HepG2 (cell line): ENCODE measurements around the gene TUBGCP6. TPM values are rescaled to one million over a fixed set of nuclear protein-coding genes. Genes with fewer than 3 reads are reported as not detected.

ENCODE experiments used
- ATAC-seq: fragments of 200-7000 bp; cut with Tn5 transposase; 3 replicates; pipeline ENCODE4 v1.9.1; 2020; ENCODE audit warnings: mild to moderate bottlenecking, moderate library complexity
- BruUV-seq: library from RNA; stranded (reverse); fragments of 400-500 nt; replicated peaks from 2 replicates; lab custom pipeline; 2021; lab: Mats Ljungman, UMichigan
- CTCF ChIA-PET: fragments of 300-600 bp; formaldehyde crosslinking; extraction: SDS; loops from one replicate; lab custom pipeline; 2021; ENCODE audit warnings: low total read pairs, inconsistent platforms, low intra/inter-chr PET ratio; lab: Yijun Ruan, JAX
- POLR2A ChIA-PET: fragments of 350-600 bp; sonication (Branson Sonifier 250); formaldehyde crosslinking; loops from one replicate; lab custom pipeline; 2020; ENCODE audit warnings: antibody characterized with exemption, inconsistent platforms; lab: Yijun Ruan, JAX
- DNase-seq: peaks from one replicate; pipeline ENCODE4 v3.0.0-alpha.2; 2015; ENCODE audit warnings: low spot score
- FAIRE-seq: peaks from 3 replicates; lab custom pipeline; 2011; peaks lifted over from hg19 to GRCh38; lab: Jason Lieb, UNC
- H2AFZ ChIP-seq: one replicate; pipeline ENCODE4 v1.6.1; 2011; ENCODE audit warnings: low read length, inconsistent platforms
- H3K27ac ChIP-seq: fragments of 300-600 bp; 3 replicates; pipeline ENCODE4 v1.8.0; 2011; ENCODE audit warnings: mixed run types, mild to moderate bottlenecking, mixed read lengths, low read length, inconsistent platforms; ENCODE audit not compliant: insufficient read depth; ENCODE audit errors: extremely low read length
- H3K27me3 ChIP-seq, 2 experiments: fragments of 200-600 bp in 1 of 2; 2 replicates in 1 of 2; 3 replicates in 1 of 2; pipeline versions ENCODE4 v1.6.0 to v1.8.0; 2011; ENCODE audit warnings: low read length in 2 of 2, mild to moderate bottlenecking in 2 of 2, moderate library complexity in 2 of 2, inconsistent platforms in 1 of 2; ENCODE audit not compliant: insufficient read depth in 2 of 2, control insufficient read depth in 1 of 2
- H3K36me3 ChIP-seq, 2 experiments: fragments of 200-600 bp in 1 of 2; replicated peaks in 1 of 2; 2 replicates in 1 of 2; 3 replicates in 1 of 2; pipeline versions ENCODE4 v1.5.1 to v1.8.0; 2011; ENCODE audit warnings: low read length in 2 of 2, inconsistent platforms in 1 of 2; ENCODE audit not compliant: insufficient read depth in 2 of 2, control insufficient read depth in 1 of 2
- H3K4me1 ChIP-seq: 2 replicates; pipeline ENCODE4 v1.5.1; 2012; ENCODE audit warnings: low read length, inconsistent platforms; ENCODE audit not compliant: insufficient read depth
- H3K4me2 ChIP-seq: 2 replicates; pipeline ENCODE4 v1.6.0; 2011; ENCODE audit warnings: low read depth, low read length, inconsistent platforms
- H3K4me3 ChIP-seq, 3 experiments: fragments of 200-600 bp in 1 of 3; sonication (generic), shearing (Covaris generic) in 1 of 3; replicated peaks in 1 of 3; 2 replicates each; pipeline ENCODE4 v1.5.1; 2011 to 2016; ENCODE audit warnings: low read length in 3 of 3, inconsistent platforms in 2 of 3, low read depth in 2 of 3, mild to moderate bottlenecking in 2 of 3, control low read depth in 1 of 3, mixed read lengths in 1 of 3; ENCODE audit not compliant: insufficient read depth in 1 of 3
- H3K79me2 ChIP-seq: one replicate; pipeline ENCODE4 v1.6.1; 2011; ENCODE audit warnings: low read length, inconsistent platforms; ENCODE audit not compliant: insufficient read depth
- H3K9ac ChIP-seq: 2 replicates; pipeline ENCODE4 v1.6.0; 2011; ENCODE audit warnings: mild to moderate bottlenecking, low read depth, low read length, inconsistent platforms; ENCODE audit not compliant: insufficient read depth
- H3K9me3 ChIP-seq: 2 replicates; pipeline ENCODE4 v1.5.1; 2012; ENCODE audit warnings: mild to moderate bottlenecking, low read length
- H4K20me1 ChIP-seq: 2 replicates; pipeline ENCODE4 v1.6.0; 2011; ENCODE audit warnings: inconsistent platforms, mild to moderate bottlenecking, low read length, moderate library complexity; ENCODE audit not compliant: insufficient read depth
- CBX2 ChIP-seq, 2 experiments: fragments of 200-600 bp in 1 of 2; sonication (generic); formaldehyde crosslinking in 1 of 2; IDR thresholded peaks; 2 replicates each; pipeline versions ENCODE4 v1.7.0 to v1.8.1; 2018 to 2022; ENCODE audit warnings: low read depth in 2 of 2, low read length in 1 of 2, mild to moderate bottlenecking in 1 of 2, missing genetic modification reagents in 1 of 2
- EED ChIP-seq: sonication (generic); formaldehyde crosslinking; IDR thresholded peaks from 2 replicates; pipeline ENCODE4 v1.5.0; 2020; ENCODE audit warnings: mild to moderate bottlenecking, missing genetic modification reagents
- HDAC1 ChIP-seq: sonication (generic); formaldehyde crosslinking; IDR thresholded peaks from 2 replicates; pipeline ENCODE4 v1.5.1; 2020; ENCODE audit warnings: mild to moderate bottlenecking, missing genetic modification reagents
- RBFOX2 ChIP-seq: fragments of 200-400 bp; formaldehyde crosslinking; IDR thresholded peaks from 2 replicates; pipeline ENCODE4 v1.6.1; 2017; ENCODE audit warnings: low read depth, mild to moderate bottlenecking, low read length
- ZBTB38 ChIP-seq: sonication (generic); formaldehyde crosslinking; IDR thresholded peaks from 2 replicates; pipeline ENCODE4 v1.5.1; 2020; ENCODE audit warnings: mild to moderate bottlenecking, missing genetic modification reagents
- ZC3H13 ChIP-seq: sonication (generic); formaldehyde crosslinking; IDR thresholded peaks from 2 replicates; pipeline ENCODE4 v1.8.1; 2023; ENCODE audit warnings: mild to moderate bottlenecking, missing genetic modification reagents, moderate library complexity
- WGBS: methylation state at CpG from one replicate; pipeline ENCODE4 v1.1.6; 2017; ENCODE audit warnings: low lambda C conversion rate; 5-methylcytosine and 5-hydroxymethylcytosine counted together
- in situ Hi-C: cut with HindIII; loops from 2 replicates; pipeline ENCODE4 v1.10.0; 2017; ENCODE audit warnings: low pct_unique_long_range_greater_than_20kb; ENCODE audit not compliant: extremely low pct_ligation_motif_present
- intact Hi-C: fragments of 100-400 bp; cut with micrococcal nuclease; formaldehyde crosslinking; loops from one replicate; pipeline ENCODE4 v1.10.0; 2022; ENCODE audit not compliant: unreplicated experiment
- polyA plus RNA-seq, 8 experiments: library from polyadenylated mRNA; depleted of rRNA in 3 of 8; stranded (reverse) in 7 of 8; unstranded in 1 of 8; fragments of >200 nt; fragmentation: Illumina TruSeq in 4 of 8; extraction: Trizol in 4 of 8; gene quantifications; 2 replicates each; pipeline versions ENCODE4 v1.2.1 to v1.2.3, GENCODE V29; 2011 to 2016; ENCODE audit warnings: low read depth in 4 of 8, missing spikeins in 1 of 8, mixed read lengths in 1 of 8; ENCODE audit not compliant: insufficient read depth in 1 of 8
- total RNA-seq, 5 experiments: library from RNA; depleted of rRNA; stranded (reverse); fragments of >200 nt; fragmentation: Illumina TruSeq; extraction: Trizol; gene quantifications; 2 replicates each; pipeline ENCODE4 v1.2.3, GENCODE V29; 2016; ENCODE audit warnings: low read depth in 1 of 5
- TF ChIP-seq, protein P1 (sequence below): sonication (generic); formaldehyde crosslinking; IDR thresholded peaks from 2 replicates; pipeline ENCODE4 v1.4.0; 2020; ENCODE audit warnings: mild to moderate bottlenecking, missing genetic modification reagents
- TF ChIP-seq, protein P2 (sequence below): sonication (generic); formaldehyde crosslinking; IDR thresholded peaks from 2 replicates; pipeline ENCODE4 v1.5.1; 2020; ENCODE audit warnings: missing genetic modification reagents, mild to moderate bottlenecking, borderline replicate concordance

TUBGCP6 gene
- total and polyA plus RNA-seq, 2 of the 13 experiments (the other 11 are each of a cell fraction or from before 2014, with no cell fraction given) = 14.6 to 15.7 TPM

DNA sequence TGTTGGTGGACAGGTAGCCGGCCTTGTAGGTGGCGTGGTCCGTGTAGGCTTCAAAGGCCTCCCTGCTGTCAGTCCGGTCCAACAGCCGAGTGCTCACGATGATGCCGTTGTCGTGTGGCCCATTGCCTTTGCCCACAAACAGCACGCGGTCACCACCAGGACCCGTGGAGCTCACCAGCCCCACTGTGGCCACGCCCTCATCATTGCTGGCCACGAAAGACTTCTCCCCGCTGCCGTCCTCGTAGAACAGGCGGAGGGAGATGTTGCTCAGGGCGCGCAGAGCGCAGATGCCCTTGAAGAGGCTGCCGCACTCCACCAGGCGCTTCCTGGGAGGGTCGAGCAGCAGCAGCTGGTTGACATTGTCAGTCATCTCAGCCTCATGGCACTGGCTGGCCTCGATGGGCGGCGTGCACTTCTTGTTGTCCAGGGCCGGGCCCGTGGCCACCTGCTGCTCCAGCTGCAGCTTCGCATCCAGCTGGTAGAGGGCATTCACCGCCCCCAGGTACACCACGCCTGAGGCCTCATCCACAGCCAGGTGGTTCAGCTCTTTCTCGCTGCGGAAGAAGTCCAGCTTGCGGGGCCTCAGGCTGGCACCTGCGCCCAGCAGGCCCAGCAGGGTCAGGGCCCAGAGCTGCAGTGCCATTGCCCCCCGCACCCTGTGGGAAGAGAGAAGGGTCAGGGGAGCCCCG is 45.3 kb upstream of the TUBGCP6 start:
- DNase-seq = no peak
- intact Hi-C loops (loop anchor here (5.0 to 10.0 kb wide), 2 partner anchors 37 to 865 kb away; partner anchors contain the start of gene DENND6B), in situ Hi-C loops (no loop called here)
- WGBS = 97% methylated on average over 20 of the region's 37 CpGs
- Histone ChIP-seq H3K79me2 (peaks cover 39% of the 10 kb centered on the region), H4K20me1 (peaks cover 4% of the 10 kb centered on the region; the same call in 1 of the 2 replicates), H3K4me1 (peaks cover 29% of the 10 kb centered on the region), H2AFZ (no peak overlapping the region), H3K4me3 (no peak overlapping the region), H3K27ac (no peak overlapping the region), H3K9ac (no peak overlapping the region), H3K27me3 (no peaks in the 10 kb centered on the region), H3K9me3 (no peaks in the 10 kb centered on the region), H3K4me2 (no peak overlapping the region), H3K36me3 (peaks cover 20 to 33% of the 10 kb centered on the region in 2 experiments; a peak in 4 of 5 replicates)
- CTCF ChIA-PET = no interaction called here
- TF ChIP-seq ZBTB38 (CRISPR knock-in tag) (peak; percentile 53; the same call in 1 of the 2 replicates), CBX2 (IDR thresholded peaks at IDR 0.05; ENCODE audit: low read depth, low read length) (no peak), CBX2 (CRISPR knock-in tag; IDR thresholded peaks at IDR 0.05; ENCODE audit: low read depth) (no peak), HDAC1 (CRISPR knock-in tag) (no peak), EED (CRISPR knock-in tag) (no peak)
- no peak for ATAC-seq
- no peak for FAIRE-seq
- TSS peak; percentile 41 for BruUV-seq
- POLR2A ChIA-PET = no interaction called here

DNA sequence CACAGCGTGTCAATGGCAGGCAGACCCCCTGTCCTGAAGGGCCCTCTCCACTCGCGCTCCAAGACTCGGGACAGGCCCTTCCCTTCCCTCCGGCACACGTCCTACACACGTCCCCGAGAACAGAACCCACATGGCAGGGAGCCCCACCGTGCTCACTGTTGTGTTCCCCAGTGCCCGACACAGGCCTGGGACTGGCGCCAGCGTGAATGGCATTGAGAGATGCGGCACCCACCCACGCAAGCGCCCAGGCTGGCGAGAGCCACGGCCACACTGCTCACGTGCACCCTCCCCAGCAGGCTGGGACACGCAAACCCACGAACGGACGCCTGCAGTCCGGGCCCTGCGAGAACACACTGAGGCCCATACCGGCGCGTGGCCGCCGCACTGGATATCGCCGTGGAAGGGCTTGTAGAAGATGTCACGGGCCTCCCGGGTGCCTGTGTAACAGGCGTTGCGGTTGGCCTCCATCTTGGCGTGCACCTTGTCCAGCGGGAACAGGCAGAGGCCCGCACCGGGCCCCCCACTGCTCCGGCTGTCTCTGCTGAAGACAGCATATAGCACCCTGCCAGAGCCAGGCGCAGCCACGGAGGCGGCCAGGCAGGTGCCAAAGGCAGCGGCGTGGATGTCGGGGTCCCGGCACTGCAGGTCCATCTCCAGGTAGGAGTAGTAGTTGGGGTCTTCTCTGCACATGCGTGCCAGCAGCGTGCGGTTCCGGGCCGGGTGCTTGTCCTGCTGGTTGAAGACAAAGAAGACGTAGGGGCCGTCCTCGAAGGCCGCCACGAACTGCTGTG is 44.5 kb upstream of the TUBGCP6 start:
- POLR2A ChIA-PET = no interaction called here
- no TSS peak for BruUV-seq
- DNase-seq (no peak), ATAC-seq (no peak), FAIRE-seq (no peak)
- no peaks in the 10 kb centered on the region for H3K9me3 ChIP-seq
- CTCF ChIA-PET = no interaction called here
- intact Hi-C loops = no loop called here
- peaks cover 4% of the 10 kb centered on the region; the same call in 1 of the 2 replicates for H4K20me1 ChIP-seq
- in situ Hi-C loops = no loop called here
- 96% methylated on average over 29 of the region's 57 CpGs for WGBS
- no peak overlapping the region for H3K27ac ChIP-seq
- H3K4me1 ChIP-seq = peaks cover 22% of the 10 kb centered on the region
- no peak overlapping the region for H2AFZ ChIP-seq
- TF ChIP-seq, protein P1, sequence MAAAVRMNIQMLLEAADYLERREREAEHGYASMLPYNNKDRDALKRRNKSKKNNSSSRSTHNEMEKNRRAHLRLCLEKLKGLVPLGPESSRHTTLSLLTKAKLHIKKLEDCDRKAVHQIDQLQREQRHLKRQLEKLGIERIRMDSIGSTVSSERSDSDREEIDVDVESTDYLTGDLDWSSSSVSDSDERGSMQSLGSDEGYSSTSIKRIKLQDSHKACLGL (CRISPR knock-in tag) = no peak
- TF ChIP-seq RBFOX2 (peak; percentile 15; the same call in 1 of the 2 replicates), ZC3H13 (CRISPR knock-in tag) (0 out of 2 replicates have a peak, but pooled peaks have one; percentile 1)
- TF ChIP-seq, protein P2, sequence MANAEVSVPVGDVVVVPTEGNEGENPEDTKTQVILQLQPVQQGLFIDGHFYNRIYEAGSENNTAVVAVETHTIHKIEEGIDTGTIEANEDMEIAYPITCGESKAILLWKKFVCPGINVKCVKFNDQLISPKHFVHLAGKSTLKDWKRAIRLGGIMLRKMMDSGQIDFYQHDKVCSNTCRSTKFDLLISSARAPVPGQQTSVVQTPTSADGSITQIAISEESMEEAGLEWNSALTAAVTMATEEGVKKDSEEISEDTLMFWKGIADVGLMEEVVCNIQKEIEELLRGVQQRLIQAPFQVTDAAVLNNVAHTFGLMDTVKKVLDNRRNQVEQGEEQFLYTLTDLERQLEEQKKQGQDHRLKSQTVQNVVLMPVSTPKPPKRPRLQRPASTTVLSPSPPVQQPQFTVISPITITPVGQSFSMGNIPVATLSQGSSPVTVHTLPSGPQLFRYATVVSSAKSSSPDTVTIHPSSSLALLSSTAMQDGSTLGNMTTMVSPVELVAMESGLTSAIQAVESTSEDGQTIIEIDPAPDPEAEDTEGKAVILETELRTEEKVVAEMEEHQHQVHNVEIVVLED (CRISPR knock-in tag) = no peak
- peaks cover 33% of the 10 kb centered on the region for H3K79me2 ChIP-seq
- H3K4me3 ChIP-seq = no peak overlapping the region
- peaks cover 20 to 33% of the 10 kb centered on the region in 2 experiments; a peak in 4 of 5 replicates for H3K36me3 ChIP-seq
- no peak overlapping the region for H3K9ac ChIP-seq
- H3K4me2 ChIP-seq = no peak overlapping the region
- no peaks in the 10 kb centered on the region for H3K27me3 ChIP-seq
